Hepatocyte (in vitro differentiated cells): ENCODE results near the gene GTPBP2.

ENCODE experiments used
- EZH2phosphoT487 ChIP-seq: fragments of 200-600 bp; sonication (generic); IDR thresholded peaks from one replicate; pipeline ENCODE4 v1.6.1; 2018; ENCODE audit warnings: antibody characterized with exemption, mild to moderate bottlenecking, low read depth, moderate library complexity; ENCODE audit not compliant: unreplicated experiment, severe bottlenecking
- TF ChIP-seq, protein P1 (sequence below): fragments of 200-600 bp; sonication (generic); IDR thresholded peaks from 2 replicates; pipeline ENCODE4 v1.5.1; 2016; ENCODE audit warnings: antibody characterized with exemption, mild to moderate bottlenecking; ENCODE audit not compliant: poor library complexity

DNA sequence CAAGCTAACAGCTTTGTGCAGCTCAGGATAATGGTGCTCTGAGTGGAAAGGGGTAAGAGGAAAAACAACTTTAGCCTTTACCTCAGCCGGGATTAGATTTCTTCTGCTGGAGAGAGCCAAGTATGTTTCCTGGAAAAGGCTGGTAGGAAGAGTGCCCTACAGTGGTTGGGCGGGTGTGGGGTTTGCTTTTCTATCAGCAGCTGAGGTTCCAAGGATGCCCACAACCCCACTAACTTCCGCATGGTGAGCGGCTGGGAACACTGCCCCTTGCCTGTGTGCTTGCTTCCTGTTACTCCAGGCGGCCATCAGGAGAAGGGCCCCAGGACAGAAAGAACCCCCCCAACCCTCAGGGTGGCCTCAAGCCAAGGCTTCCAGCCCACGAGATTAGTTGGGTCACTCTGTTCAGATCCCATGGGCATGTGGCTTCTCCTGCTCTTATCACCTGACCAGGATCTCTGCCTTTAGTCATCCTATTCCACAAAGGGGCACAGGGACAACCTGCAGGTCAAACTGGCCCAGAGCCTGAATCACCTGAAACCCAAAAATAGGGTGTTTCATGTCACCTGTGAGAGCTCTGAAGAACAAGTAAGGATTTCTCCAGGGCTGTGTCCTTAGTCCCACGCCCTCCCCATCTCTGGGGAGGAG is 48.0 kb upstream of the GTPBP2 start:
- TF ChIP-seq EZH2phosphoT487, result no peak
- TF ChIP-seq, protein P1, sequence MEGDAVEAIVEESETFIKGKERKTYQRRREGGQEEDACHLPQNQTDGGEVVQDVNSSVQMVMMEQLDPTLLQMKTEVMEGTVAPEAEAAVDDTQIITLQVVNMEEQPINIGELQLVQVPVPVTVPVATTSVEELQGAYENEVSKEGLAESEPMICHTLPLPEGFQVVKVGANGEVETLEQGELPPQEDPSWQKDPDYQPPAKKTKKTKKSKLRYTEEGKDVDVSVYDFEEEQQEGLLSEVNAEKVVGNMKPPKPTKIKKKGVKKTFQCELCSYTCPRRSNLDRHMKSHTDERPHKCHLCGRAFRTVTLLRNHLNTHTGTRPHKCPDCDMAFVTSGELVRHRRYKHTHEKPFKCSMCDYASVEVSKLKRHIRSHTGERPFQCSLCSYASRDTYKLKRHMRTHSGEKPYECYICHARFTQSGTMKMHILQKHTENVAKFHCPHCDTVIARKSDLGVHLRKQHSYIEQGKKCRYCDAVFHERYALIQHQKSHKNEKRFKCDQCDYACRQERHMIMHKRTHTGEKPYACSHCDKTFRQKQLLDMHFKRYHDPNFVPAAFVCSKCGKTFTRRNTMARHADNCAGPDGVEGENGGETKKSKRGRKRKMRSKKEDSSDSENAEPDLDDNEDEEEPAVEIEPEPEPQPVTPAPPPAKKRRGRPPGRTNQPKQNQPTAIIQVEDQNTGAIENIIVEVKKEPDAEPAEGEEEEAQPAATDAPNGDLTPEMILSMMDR, result no peak
